EH (cell line): Measurements from ENCODE around the gene ORM2.
"Not testable (repeated sequence)": the region's sequence is repeated elsewhere in the genome, so short reads cannot be mapped to it uniquely, and the experiment has no call there.

ENCODE experiments used
- DNase-seq: peaks from one replicate; pipeline ENCODE4 v3.0.0-alpha.2; 2015; ENCODE audit warnings: low read depth

The ORM2 gene

GRCh38 chr9:114329625-114330022 is at the start of gene ORM2:
Gene ORM2 (plus strand): TSS chr9:114329869. CDS start chr9:114329905, 36 bp downstream.
- not testable (repeated sequence) for DNase-seq

GRCh38 chr9:114280636-114281472 is 48.8 kb upstream of the ORM2 start:
- DNase-seq: peak; percentile 69

GRCh38 chr9:114281473-114282103 is 48.1 kb upstream of the ORM2 start:
- DNase-seq: peak; percentile 76

GRCh38 chr9:114282104-114282485 is 47.6 kb upstream of the ORM2 start:
- no peak for DNase-seq

GRCh38 chr9:114282507-114282906 is 47.2 kb upstream of the ORM2 start:
- no peak for DNase-seq

GRCh38 chr9:114282926-114283325 is 46.7 kb upstream of the ORM2 start:
- peak; percentile 95 for DNase-seq

- no peak for DNase-seq
Observed at GRCh38 chr9:114283551-114284111, 46.0 kb upstream of the ORM2 start.

GRCh38 chr9:114284316-114285060 is 45.2 kb upstream of the ORM2 start:
- no peak for DNase-seq

- DNase-seq: peak; percentile 95
Observed at GRCh38 chr9:114285166-114285867, 44.4 kb upstream of the ORM2 start.

- DNase-seq: no peak
Observed at GRCh38 chr9:114286146-114286679, 43.5 kb upstream of the ORM2 start.

GRCh38 chr9:114287001-114287762 is 42.5 kb upstream of the ORM2 start:
- DNase-seq: no peak

- no peak for DNase-seq
Observed at GRCh38 chr9:114287763-114288192, 41.9 kb upstream of the ORM2 start.

- DNase-seq: peak; percentile 90
Observed at GRCh38 chr9:114288193-114289091, 41.2 kb upstream of the ORM2 start.

GRCh38 chr9:114289106-114289505 is 40.6 kb upstream of the ORM2 start:
- DNase-seq: no peak

GRCh38 chr9:114289571-114290481 is 39.8 kb upstream of the ORM2 start:
- no peak for DNase-seq

- DNase-seq: no peak
Observed at GRCh38 chr9:114290561-114290986, 39.1 kb upstream of the ORM2 start.

GRCh38 chr9:114291064-114291474 is 38.6 kb upstream of the ORM2 start:
- peak; percentile 74 for DNase-seq

GRCh38 chr9:114291886-114292590 is 37.6 kb upstream of the ORM2 start:
- DNase-seq: no peak
